ENCODE measurements around the gene KCNK2.

- TF ChIP-seq CTCF (conservative IDR thresholded peaks at IDR 0.05; ENCODE audit: low read length) (no peak), EZH2phosphoT487 (IDR thresholded peaks at IDR 0.05; ENCODE audit: borderline replicate concordance) (no peak)
Measured at GRCh38 chr1:215151841-215152549, 69.5 kb downstream of the KCNK2 start.
